ENCODE results near the gene KRTAP1-1.
"Not testable (repeated sequence)": the region's sequence is repeated elsewhere in the genome, so short reads cannot be mapped to it uniquely, and the experiment has no call there.

Gene KRTAP1-1

GRCh38 chr17:40999563-40999962 lies 41.7 kb downstream of the KRTAP1-1 start, which contains the start of gene KRTAP3-2:
KRTAP3-2 (minus strand) TSS chr17:40999906; CDS start chr17:40999853, 53 bp downstream.
- WGBS, 2 experiments, result 94 to 97% methylated on average over 5 to 6 of the region's 6 CpGs
- not testable (repeated sequence) for H3K27ac ChIP-seq (ENCODE audit: insufficient read depth, low read depth, low read length, poor library complexity, severe bottlenecking); H3K9me3 ChIP-seq (ENCODE audit: control insufficient read depth, low read length); H3K4me1 ChIP-seq (ENCODE audit: control insufficient read depth, insufficient read depth, low read length); H3K4me3 ChIP-seq (ENCODE audit: insufficient read depth, low read depth, low read length); H3K27me3 ChIP-seq (ENCODE audit: control insufficient read depth, insufficient read depth, low read length, poor library complexity, severe bottlenecking); H3K36me3 ChIP-seq (ENCODE audit: control insufficient read depth, insufficient read depth, low read length)

GRCh38 chr17:40997361-40997760 lies 43.9 kb downstream of the KRTAP1-1 start:
- no peak overlapping the region for H3K27ac ChIP-seq (ENCODE audit: insufficient read depth, low read depth, low read length, poor library complexity, severe bottlenecking)
- H3K4me3 ChIP-seq (ENCODE audit: insufficient read depth, low read depth, low read length), result no peak overlapping the region
- WGBS, 2 experiments, result 82 to 83% methylated on average over 2 of the region's 2 CpGs
- no peaks in the 10 kb centered on the region for H3K4me1 ChIP-seq (ENCODE audit: control insufficient read depth, insufficient read depth, low read length)
- H3K9me3 ChIP-seq (ENCODE audit: control insufficient read depth, low read length), result no peaks in the 10 kb centered on the region
- no peaks in the 10 kb centered on the region for H3K36me3 ChIP-seq (ENCODE audit: control insufficient read depth, insufficient read depth, low read length)
- no peaks in the 10 kb centered on the region for H3K27me3 ChIP-seq (ENCODE audit: control insufficient read depth, insufficient read depth, low read length, poor library complexity, severe bottlenecking)

DNA sequence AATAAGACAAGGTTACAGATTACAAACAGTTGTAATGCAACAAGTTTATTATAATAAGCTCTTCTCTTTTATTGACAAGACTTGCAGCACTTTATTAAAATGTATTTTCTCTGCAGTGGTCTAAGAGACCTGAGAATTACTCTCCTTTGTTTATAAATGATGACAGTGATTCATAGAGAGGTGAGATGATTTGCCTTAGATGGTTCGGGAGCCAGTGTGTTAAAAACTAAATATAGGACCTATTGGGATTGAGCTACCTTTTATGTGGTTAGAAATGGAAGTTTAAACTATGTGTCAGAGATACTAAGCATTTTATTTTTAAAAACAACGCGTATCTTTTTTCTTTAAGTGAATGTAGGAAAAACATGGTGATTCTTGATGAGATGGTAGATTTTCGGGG lies 44.4 kb downstream of the KRTAP1-1 start:
- 94 to 98% methylated on average over 3 of the region's 4 CpGs for WGBS, 2 experiments

DNA sequence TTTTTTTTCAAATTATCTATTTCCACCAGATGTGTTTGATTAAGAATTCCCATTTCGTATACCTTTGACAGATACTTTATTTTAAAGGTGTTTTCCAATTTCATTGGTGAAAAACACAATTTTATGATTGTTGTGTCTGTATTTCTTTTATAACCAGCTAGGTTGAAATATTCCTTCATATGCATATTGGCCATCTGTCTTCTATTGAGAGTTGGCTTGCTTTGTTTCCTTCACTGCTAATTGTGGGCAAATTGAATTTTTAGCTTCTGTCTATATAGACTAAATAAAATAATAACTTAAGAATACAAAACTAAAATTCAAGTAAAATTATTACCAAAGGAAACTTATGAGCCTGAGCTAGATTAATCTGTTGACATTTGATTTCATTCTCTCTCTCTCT lies 46.1 kb downstream of the KRTAP1-1 start:
- H3K27me3 ChIP-seq (ENCODE audit: control insufficient read depth, insufficient read depth, low read length, poor library complexity, severe bottlenecking), result no peaks in the 10 kb centered on the region
- WGBS, 2 experiments, result 100% methylated on average over 1 of the region's 1 CpG; no CpG with 5 or more reads in 1 of the 2 experiments
- no peaks in the 10 kb centered on the region for H3K36me3 ChIP-seq (ENCODE audit: control insufficient read depth, insufficient read depth, low read length)
- H3K4me3 ChIP-seq (ENCODE audit: insufficient read depth, low read depth, low read length), result no peak overlapping the region
- no peaks in the 10 kb centered on the region for H3K9me3 ChIP-seq (ENCODE audit: control insufficient read depth, low read length)
- H3K27ac ChIP-seq (ENCODE audit: insufficient read depth, low read depth, low read length, poor library complexity, severe bottlenecking), result no peak overlapping the region
- H3K4me1 ChIP-seq (ENCODE audit: control insufficient read depth, insufficient read depth, low read length), result no peaks in the 10 kb centered on the region

More for the DNA sequence above, 44.4 kb downstream of the KRTAP1-1 start:
- no peaks in the 10 kb centered on the region for H3K27me3 ChIP-seq (ENCODE audit: control insufficient read depth, insufficient read depth, low read length, poor library complexity, severe bottlenecking)
- no peak overlapping the region for H3K27ac ChIP-seq (ENCODE audit: insufficient read depth, low read depth, low read length, poor library complexity, severe bottlenecking)
- no peak overlapping the region for H3K4me3 ChIP-seq (ENCODE audit: insufficient read depth, low read depth, low read length)
- H3K9me3 ChIP-seq (ENCODE audit: control insufficient read depth, low read length), result no peaks in the 10 kb centered on the region
- no peaks in the 10 kb centered on the region for H3K4me1 ChIP-seq (ENCODE audit: control insufficient read depth, insufficient read depth, low read length)
- no peaks in the 10 kb centered on the region for H3K36me3 ChIP-seq (ENCODE audit: control insufficient read depth, insufficient read depth, low read length)

DNA sequence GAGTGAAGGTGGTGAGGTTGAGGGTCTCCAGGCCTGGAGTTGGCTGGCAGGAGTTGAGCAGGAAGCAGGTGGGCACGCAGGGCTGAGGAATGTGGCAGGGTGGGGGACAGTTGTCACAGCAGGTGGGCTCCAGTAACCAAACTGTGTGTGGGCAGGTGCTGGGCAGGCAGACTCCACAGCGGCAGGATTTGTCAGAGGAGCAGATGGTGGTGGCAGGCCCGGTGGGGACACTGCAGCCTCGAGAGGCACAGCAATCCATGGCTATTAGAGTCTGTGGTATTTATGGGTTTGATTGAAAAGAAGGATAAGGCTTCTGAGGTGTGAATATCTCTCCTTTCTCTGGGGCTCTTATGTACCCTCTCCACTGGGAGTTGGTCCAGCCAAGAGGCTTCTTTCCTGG lies 47.4 kb downstream of the KRTAP1-1 start, which contains the start of gene KRTAP3-3:
KRTAP3-3 (minus strand) TSS at position 326 of the 400 bp plus-strand sequence; CDS start at position 259, 67 bp downstream.
- H3K9me3 ChIP-seq (ENCODE audit: control insufficient read depth, low read length), result no peaks in the 10 kb centered on the region
- H3K27ac ChIP-seq (ENCODE audit: insufficient read depth, low read depth, low read length, poor library complexity, severe bottlenecking), result no peak within 1 kb of the TSS
- no peak within 1 kb of the TSS for H3K4me3 ChIP-seq (ENCODE audit: insufficient read depth, low read depth, low read length)
- no peaks in the 10 kb centered on the region for H3K4me1 ChIP-seq (ENCODE audit: control insufficient read depth, insufficient read depth, low read length)
- no peaks in the 10 kb centered on the region for H3K27me3 ChIP-seq (ENCODE audit: control insufficient read depth, insufficient read depth, low read length, poor library complexity, severe bottlenecking)
- H3K36me3 ChIP-seq (ENCODE audit: control insufficient read depth, insufficient read depth, low read length), result no peaks in the 10 kb centered on the region
- WGBS, 2 experiments, result 78 to 81% methylated on average over 4 of the region's 4 CpGs

- Histone ChIP-seq H3K9me3 (ENCODE audit: control insufficient read depth, low read length) (no peaks in the 10 kb centered on the region), H3K27ac (ENCODE audit: insufficient read depth, low read depth, low read length, poor library complexity, severe bottlenecking) (no peak overlapping the region), H3K4me1 (ENCODE audit: control insufficient read depth, insufficient read depth, low read length) (no peaks in the 10 kb centered on the region), H3K27me3 (ENCODE audit: control insufficient read depth, insufficient read depth, low read length, poor library complexity, severe bottlenecking) (no peaks in the 10 kb centered on the region), H3K36me3 (ENCODE audit: control insufficient read depth, insufficient read depth, low read length) (no peaks in the 10 kb centered on the region), H3K4me3 (ENCODE audit: insufficient read depth, low read depth, low read length) (no peak overlapping the region)
- 88 to 92% methylated on average over 2 of the region's 2 CpGs for WGBS, 2 experiments
These were observed 48.2 kb downstream of the KRTAP1-1 start for GRCh38 chr17:40993084-40993483.

- no peaks in the 10 kb centered on the region for H3K27me3 ChIP-seq (ENCODE audit: control insufficient read depth, insufficient read depth, low read length, poor library complexity, severe bottlenecking)
- WGBS, 2 experiments, result 95 to 99% methylated on average over 1 to 2 of the region's 3 CpGs
- no peak overlapping the region for H3K4me3 ChIP-seq (ENCODE audit: insufficient read depth, low read depth, low read length)
- H3K27ac ChIP-seq (ENCODE audit: insufficient read depth, low read depth, low read length, poor library complexity, severe bottlenecking), result no peak overlapping the region
- no peaks in the 10 kb centered on the region for H3K9me3 ChIP-seq (ENCODE audit: control insufficient read depth, low read length)
- H3K36me3 ChIP-seq (ENCODE audit: control insufficient read depth, insufficient read depth, low read length), result no peaks in the 10 kb centered on the region
- H3K4me1 ChIP-seq (ENCODE audit: control insufficient read depth, insufficient read depth, low read length), result no peaks in the 10 kb centered on the region
These were observed 48.6 kb downstream of the KRTAP1-1 start for GRCh38 chr17:40992666-40993065.
